Heart right ventricle (tissue), 16 donors: ENCODE results near the gene C1orf74. TPM values are rescaled to one million over a fixed set of nuclear protein-coding genes. Genes with fewer than 3 reads are reported as not detected.
A peak's percentile ranks its signal among the peaks of the same experiment; 100 is the strongest.

Experiments
- ATAC-seq, 8 donors: fragments of 200-7000 bp; cut with Tn5 transposase; one replicate each; pipeline ENCODE4 v1.9.1; 2020; ENCODE audit warnings: mild to moderate bottlenecking in 8 of 8, moderate library complexity in 8 of 8, moderate number of reproducible peaks in 1 of 8
- DNase-seq, 2 donors: peaks; one replicate each; pipeline ENCODE4 v3.0.0-alpha.2; 2020
- H3K27ac ChIP-seq, 10 donors: fragments of 200-600 bp; sonication (generic) in 2 of 10; one replicate each; pipeline versions ENCODE4 v1.5.0 to v1.8.0; 2020 to 2022; ENCODE audit warnings: mild to moderate bottlenecking in 3 of 10
- H3K27me3 ChIP-seq, 7 donors: fragments of 200-600 bp; one replicate each; pipeline ENCODE4 v1.8.0; 2021 to 2022; ENCODE audit warnings: mild to moderate bottlenecking in 2 of 7
- H3K36me3 ChIP-seq, 9 donors: fragments of 200-600 bp; sonication (generic) in 1 of 9; one replicate each; pipeline versions ENCODE4 v1.5.0 to v1.8.0; 2020 to 2022; ENCODE audit warnings: mild to moderate bottlenecking in 2 of 9
- H3K4me1 ChIP-seq, 9 donors: fragments of 200-600 bp; sonication (generic) in 1 of 9; one replicate each; pipeline versions ENCODE4 v1.5.0 to v1.8.0; 2020 to 2022; ENCODE audit warnings: mild to moderate bottlenecking in 4 of 9
- H3K4me3 ChIP-seq, 10 donors: fragments of 200-600 bp; sonication (generic) in 2 of 10; one replicate each; pipeline versions ENCODE4 v1.5.0 to v1.8.0; 2020 to 2022; ENCODE audit warnings: mild to moderate bottlenecking in 7 of 10, moderate library complexity in 2 of 10
- H3K9me3 ChIP-seq, 11 donors: fragments of 200-600 bp in 10 of 11; sonication (generic) in 2 of 11; one replicate each; pipeline versions ENCODE4 v1.5.0 to v1.8.0; 2013 to 2022; ENCODE audit warnings: mild to moderate bottlenecking in 2 of 11, control low read depth in 1 of 11, moderate library complexity in 1 of 11
- CTCF ChIP-seq, 9 donors: fragments of 200-600 bp; sonication (generic) in 2 of 9; IDR thresholded peaks; one replicate each; pipeline versions ENCODE4 v1.5.0 to v1.8.0; 2021 to 2022; ENCODE audit warnings: antibody characterized with exemption in 9 of 9, mild to moderate bottlenecking in 5 of 9, moderate library complexity in 1 of 9
- WGBS, 2 donors: extraction: QIAGEN DNeasy Blood & Tissue Kit; methylation state at CpG; one replicate each; pipeline ENCODE4 v1.1.7; 2013; ENCODE audit warnings: inconsistent platforms in 1 of 2; 5-methylcytosine and 5-hydroxymethylcytosine counted together
- intact Hi-C, 10 donors: fragments of 100-400 bp; cut with DNase I; formaldehyde crosslinking; loops; one replicate each; pipeline versions ENCODE4 v1.11.1 to v1.14.2; 2022
- polyA plus RNA-seq, 2 donors: library from polyadenylated mRNA; stranded (reverse); fragments of 200-250 nt; gene quantifications; one replicate each; pipeline ENCODE4 v1.2.3, GENCODE V29; 2013
- total RNA-seq, 10 donors: library from RNA; stranded (reverse); fragmentation: NEBNext Ultra II Directional in 3 of 10; extraction: Animal tissue kit (Norgen Biotek cat#: 25700) in 3 of 10; gene quantifications; one replicate each; pipeline versions ENCODE4 v1.2.1 to v1.2.4, GENCODE V29; 2021 to 2023
- donor health status: Arrhythmogenic right ventricular cardiomyopathy.
- donor health status: ischemic (EF 13 %, LVEDD 7.1; RV severe dilation, severe dysfunction).
- donor health status: healthy with polysubstance abuse.
- donor health status: DM: no; HTN: yes; CAD: no.
- donor health status: DM: no; HTN: no; CAD: no.
- donor health status: ischemic (EF 25% LVEDD 6.9; RV normal size, moderate dysfunction).
- donor health status: ischemic (EF 25% LVEDD 5.7; RV mildly dilated, moderate dysfunction).
- donor health status: healthy.
- donor health status: DM: yes; HTN: yes; CAD: no.
- donor health status: Ischemic cardiomyopathy.
- donor health status: ischemic (EF 35%, LVEDD 5.7; RV mildly dilated, moderate dysfunction).
- donor health status: nonischemic (EF 11% LVEDD 7.7; RV severe dilation, severe dysfunction).
- donor health status: DM: yes; HTN: yes; CAD: no.
- donor health status: PGD.
- donor health status: ischemic (EF 29% LVEDD 5.4; RV normal size, mild dysfunction).
- donor health status: nonischemic (EF 23%, LVEDD 6.1; RV moderate dilation, normal function).

C1orf74 gene
- total and polyA plus RNA-seq, 12 donors: 1.0 to 2.8 (median 1.8) TPM

- peaks cover 0 to 22% (median 0%) of the 10 kb centered on the region in 7 donors for H3K27me3 ChIP-seq
- WGBS, 2 donors: 72% methylated on average over 7 of the region's 7 CpGs
- TF ChIP-seq CTCF (IDR thresholded peaks at IDR 0.05): no peak
- H3K4me1 ChIP-seq: peaks cover 0 to 16% (median 7%) of the 10 kb centered on the region in 9 donors
- no peak for DNase-seq
- no peaks in the 10 kb centered on the region for H3K36me3 ChIP-seq
- no peak overlapping the region for H3K4me3 ChIP-seq
- peak overlapping the region in 1 of 10 donors; percentile 66 for H3K27ac ChIP-seq
- intact Hi-C loops: loop anchor here in 2 of 10 donors (5.0 to 10.0 kb wide), 2 partner anchors 75 to 248 kb away; no protein-coding TSS in a partner anchor
- no peak for ATAC-seq
- no peaks in the 10 kb centered on the region for H3K9me3 ChIP-seq
Observed at GRCh38 chr1:209822706-209823105, 38.3 kb upstream of the C1orf74 start.

- intact Hi-C loops: loop anchor here in 2 of 10 donors (5.0 to 10.0 kb wide), 2 partner anchors 74 to 246 kb away; no protein-coding TSS in a partner anchor
- no peak for ATAC-seq
- H3K27me3 ChIP-seq: peaks cover 0 to 22% (median 0%) of the 10 kb centered on the region in 7 donors
- DNase-seq: no peak
- H3K4me1 ChIP-seq: peaks cover 0 to 14% (median 7%) of the 10 kb centered on the region in 9 donors
- no peak for TF ChIP-seq CTCF (IDR thresholded peaks at IDR 0.05)
- no peaks in the 10 kb centered on the region for H3K9me3 ChIP-seq
- no peak overlapping the region for H3K4me3 ChIP-seq
- H3K36me3 ChIP-seq: no peaks in the 10 kb centered on the region
- WGBS, 2 donors: 71 to 79% methylated on average over 4 of the region's 4 CpGs
- no peak overlapping the region for H3K27ac ChIP-seq
Observed at GRCh38 chr1:209820986-209821385, 36.6 kb upstream of the C1orf74 start.

- DNase-seq: no peak
- intact Hi-C loops: no loop called here
- TF ChIP-seq CTCF (IDR thresholded peaks at IDR 0.05): no peak
Observed at GRCh38 chr1:209819058-209819457, 34.7 kb upstream of the C1orf74 start.

GRCh38 chr1:209817691-209818090 is 33.3 kb upstream of the C1orf74 start:
- H3K27ac ChIP-seq: no peak overlapping the region
- 87 to 89% methylated on average over 1 of the region's 1 CpG for WGBS, 2 donors
- peak in 2 of 8 donors; percentile 16 to 57 for ATAC-seq
- H3K9me3 ChIP-seq: no peaks in the 10 kb centered on the region
- H3K27me3 ChIP-seq: peaks cover 0 to 22% (median 0%) of the 10 kb centered on the region in 7 donors
- no peak overlapping the region for H3K4me3 ChIP-seq
- DNase-seq: no peak
- intact Hi-C loops: no loop called here
- TF ChIP-seq CTCF (IDR thresholded peaks at IDR 0.05): no peak
- no peaks in the 10 kb centered on the region for H3K36me3 ChIP-seq
- H3K4me1 ChIP-seq: peaks cover 0 to 4% (median 0%) of the 10 kb centered on the region in 9 donors

More at GRCh38 chr1:209819058-209819457, 34.7 kb upstream of the C1orf74 start:
- Histone ChIP-seq H3K27me3 (peaks cover 0 to 22% (median 0%) of the 10 kb centered on the region in 7 donors), H3K36me3 (no peaks in the 10 kb centered on the region), H3K9me3 (no peaks in the 10 kb centered on the region), H3K4me3 (no peak overlapping the region), H3K4me1 (peaks cover 0 to 14% (median 7%) of the 10 kb centered on the region in 9 donors), H3K27ac (no peak overlapping the region)
- WGBS, 2 donors: 26 to 37% methylated on average over 1 of the region's 1 CpG
- ATAC-seq: no peak
